HL-60/S4 (cell line): ENCODE measurements around the gene JAK1.
"Not testable (repeated sequence)": the region's sequence is repeated elsewhere in the genome, so short reads cannot be mapped to it uniquely, and the experiment has no call there.

Source experiments
- in situ Hi-C: fragments of 300-500 bp; cut with MboI; formaldehyde crosslinking; loops from 2 replicates; pipeline ENCODE4 v1.14.3; 2022; ENCODE audit warnings: low sequenced_read_pairs

JAK1 gene

GRCh38 chr1:64966158-64966971 lies at the start of gene JAK1:
JAK1 (minus strand) TSS chr1:64966549; CDS start chr1:64886264, 80,285 bp downstream.
- in situ Hi-C loops = no loop called here

GRCh38 chr1:65014321-65014720 lies 48.0 kb upstream of the JAK1 start:
- in situ Hi-C loops = no loop called here

- in situ Hi-C loops = no loop called here
Measured at GRCh38 chr1:65011983-65012382, 45.6 kb upstream of the JAK1 start.

- in situ Hi-C loops = no loop called here
Measured at GRCh38 chr1:65009724-65010420, 43.5 kb upstream of the JAK1 start.

- in situ Hi-C loops = no loop called here
Measured at GRCh38 chr1:65009176-65009575, 42.8 kb upstream of the JAK1 start.

GRCh38 chr1:65006806-65007205 lies 40.5 kb upstream of the JAK1 start:
- in situ Hi-C loops = no loop called here

GRCh38 chr1:65003316-65003664 lies 36.9 kb upstream of the JAK1 start:
- in situ Hi-C loops = no loop called here

GRCh38 chr1:65002508-65003315 lies 36.4 kb upstream of the JAK1 start:
- in situ Hi-C loops = no loop called here

- in situ Hi-C loops = no loop called here
Measured at GRCh38 chr1:65002156-65002507, 35.8 kb upstream of the JAK1 start.

- in situ Hi-C loops = no loop called here
Measured at GRCh38 chr1:65001231-65001792, 35.0 kb upstream of the JAK1 start.

- in situ Hi-C loops = not testable (repeated sequence)
Measured at GRCh38 chr1:64998425-64998948, 32.1 kb upstream of the JAK1 start.

GRCh38 chr1:64996541-64997257 lies 30.4 kb upstream of the JAK1 start:
- in situ Hi-C loops = no loop called here

GRCh38 chr1:64995316-64995715 lies 29.0 kb upstream of the JAK1 start:
- in situ Hi-C loops = no loop called here

GRCh38 chr1:64986903-64987871 lies 20.8 kb upstream of the JAK1 start:
- in situ Hi-C loops = no loop called here

- in situ Hi-C loops = no loop called here
Measured at GRCh38 chr1:64984737-64985136, 18.4 kb upstream of the JAK1 start.

GRCh38 chr1:64984106-64984505 lies 17.8 kb upstream of the JAK1 start:
- in situ Hi-C loops = no loop called here

- in situ Hi-C loops = no loop called here
Measured at GRCh38 chr1:64983110-64983509, 16.8 kb upstream of the JAK1 start.

GRCh38 chr1:64981601-64982533 lies 15.5 kb upstream of the JAK1 start:
- in situ Hi-C loops = no loop called here
